Activated CD8-positive, alpha-beta memory T cell treated with anti-CD3 and anti-CD28 coated beads for 36 hours (primary cell): ENCODE data around the gene AP4E1. TPM values are rescaled to one million over a fixed set of nuclear protein-coding genes. Genes with fewer than 3 reads are reported as not detected.

Experiments
- CTCF ChIA-PET: fragments of 350-600 bp; sonication (Branson Sonifier 250); formaldehyde crosslinking; loops from one replicate; lab custom pipeline; 2021; ENCODE audit warnings: antibody characterized with exemption; lab: Charles Lee
- POLR2A ChIA-PET: fragments of 350-600 bp; sonication (Branson Sonifier 250); formaldehyde crosslinking; loops from one replicate; lab custom pipeline; 2021; ENCODE audit warnings: antibody characterized with exemption; lab: Charles Lee
- total RNA-seq, 2 experiments: library from RNA; stranded (reverse); gene quantifications; one replicate each; pipeline ENCODE4 v1.2.3, GENCODE V29; 2021

The AP4E1 gene
- total RNA-seq, 2 experiments from 2014 or later: 21.2 to 21.5 TPM

DNA sequence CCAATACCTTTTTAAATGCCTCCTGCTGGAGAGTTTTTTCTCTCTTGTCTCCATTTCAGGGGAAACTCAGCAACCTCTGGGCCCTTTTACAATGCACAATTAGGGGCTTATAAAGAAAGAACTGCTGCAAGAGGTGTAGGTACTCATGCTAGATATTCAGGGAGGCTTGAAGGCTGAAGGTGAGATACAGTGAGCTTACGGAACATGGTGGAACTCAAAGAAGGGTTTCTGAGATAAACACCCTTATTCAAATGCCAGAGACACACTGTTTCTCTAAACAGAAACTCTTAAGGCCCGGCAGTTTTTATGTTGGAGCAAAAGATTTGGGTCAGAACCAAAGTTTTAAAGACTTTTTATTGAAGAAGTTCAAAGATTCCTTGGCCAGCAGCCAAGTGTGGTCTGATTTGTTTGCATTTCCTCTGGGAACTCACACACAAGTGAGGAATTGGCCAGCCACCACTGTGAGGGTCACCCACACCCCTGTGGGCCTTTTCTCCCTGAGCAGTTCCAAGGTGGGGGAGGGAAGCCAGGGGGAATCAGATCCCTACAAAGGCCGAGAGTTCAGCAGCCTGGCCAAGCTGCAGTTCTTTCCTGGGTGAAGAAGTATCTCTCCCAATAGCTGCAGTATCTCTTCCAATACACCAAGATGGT is 138.4 kb downstream of the AP4E1 start:
- CTCF ChIA-PET: no interaction called here
- POLR2A ChIA-PET: no interaction called here

GRCh38 chr15:51048308-51048707 is 139.8 kb downstream of the AP4E1 start:
- ChIA-PET CTCF (no interaction called here), POLR2A (no interaction called here)

DNA sequence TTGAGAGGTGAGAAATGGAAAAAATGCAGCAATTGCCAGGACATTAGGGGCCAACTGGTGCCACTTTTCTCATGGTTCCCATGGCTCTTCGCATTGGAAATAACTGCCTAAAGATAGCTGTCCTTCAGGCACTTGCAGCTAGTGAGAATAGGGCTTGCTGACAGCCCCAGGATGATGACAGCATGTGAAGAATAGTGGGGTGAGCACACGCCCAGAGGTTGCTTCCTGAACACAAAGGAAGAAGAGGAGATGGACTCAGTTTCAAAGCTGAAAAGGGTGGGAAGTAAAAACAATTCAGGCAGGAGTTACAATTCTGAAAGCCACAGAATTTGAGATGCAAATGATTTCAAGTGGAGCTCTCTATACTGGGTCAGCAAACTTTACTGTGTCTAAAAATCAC is 140.6 kb downstream of the AP4E1 start:
- ChIA-PET POLR2A (no interaction called here), CTCF (no interaction called here)

GRCh38 chr15:51051776-51052175 is 143.3 kb downstream of the AP4E1 start:
- CTCF ChIA-PET: no interaction called here
- POLR2A ChIA-PET: no interaction called here

DNA sequence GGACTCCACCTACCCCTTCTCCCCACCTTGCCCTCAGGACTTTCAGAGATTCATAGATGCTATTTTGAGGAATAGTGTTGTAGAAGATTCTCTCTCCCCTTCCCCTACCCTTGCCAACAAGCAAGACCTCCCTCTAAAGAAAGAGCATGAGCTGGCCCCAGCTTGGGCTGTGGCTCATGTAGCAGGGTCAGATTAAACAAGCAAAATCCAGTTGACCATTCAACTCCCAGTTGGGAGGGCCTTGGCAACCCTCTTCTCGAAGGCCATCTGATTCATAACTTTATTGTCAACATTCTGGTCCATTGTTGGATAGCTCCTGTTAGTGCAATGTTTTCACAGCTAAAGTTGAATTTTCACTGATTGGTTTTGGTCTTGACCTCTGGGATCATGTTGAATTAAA is 145.1 kb downstream of the AP4E1 start:
- ChIA-PET POLR2A (no interaction called here), CTCF (no interaction called here)

DNA sequence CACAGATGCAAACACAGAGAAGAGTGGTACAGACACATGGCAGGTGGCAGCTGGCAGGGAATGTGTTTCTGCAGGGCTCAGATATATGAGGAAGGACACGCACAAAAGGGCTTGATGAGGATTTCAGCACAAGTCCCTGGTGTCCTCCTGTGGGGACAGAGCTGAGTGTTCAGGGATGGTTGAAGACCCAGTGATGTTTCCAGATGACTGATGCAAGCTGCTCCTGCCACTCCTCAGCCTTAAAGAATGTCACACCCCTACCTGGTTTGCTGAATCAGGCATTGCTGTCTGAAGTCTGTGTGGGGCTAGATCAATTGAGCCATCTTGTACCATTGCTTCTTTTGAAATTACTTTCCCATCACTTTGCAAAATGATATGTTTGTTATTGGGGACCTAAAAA is 146.1 kb downstream of the AP4E1 start:
- POLR2A ChIA-PET: no interaction called here
- CTCF ChIA-PET: no interaction called here

Other genes starting within 250 kb of the AP4E1 start
- 10 to 100 TPM; 46.3 to 48.2 TPM for gene TRPM7, start 221.9 kb upstream of the AP4E1 start, total RNA-seq
- gene SPPL2A, start 143.0 kb upstream of the AP4E1 start, total RNA-seq: 100 to 1,000 TPM in 1 of 2 experiments, 10 to 100 TPM in 1; 95.0 to 101 TPM
- 1 to 10 TPM; 1.2 to 1.6 TPM for gene TNFAIP8L3, start 186.2 kb downstream of the AP4E1 start, total RNA-seq